NT2/D1 (cell line): ENCODE data around the gene ERICH6.

ENCODE experiments used
- YY1 ChIP-seq: IDR thresholded peaks from 2 replicates; pipeline ENCODE4 v1.6.1; 2011; ENCODE audit not compliant: insufficient read length, insufficient read depth
- ZNF274 ChIP-seq: IDR thresholded peaks from 2 replicates; pipeline ENCODE4 v1.6.1; 2011; ENCODE audit warnings: mild to moderate bottlenecking, low read depth, low read length

GRCh38 chr3:150635526-150635925, 68.2 kb downstream of the ERICH6 start:
- TF ChIP-seq ZNF274 = no peak
- no peak for TF ChIP-seq YY1
